ENCODE results near the gene VGLL3. TPM values are rescaled to one million over a fixed set of nuclear protein-coding genes. Genes with fewer than 3 reads are reported as not detected.

The VGLL3 gene
- total RNA-seq, 1 experiment from 2014 or later = 12.2 TPM

- Mint-ChIP-seq H3K4me3 (ENCODE audit: unreplicated experiment) (no peak overlapping the region), H3K27me3 (ENCODE audit: insufficient read depth, unreplicated experiment) (no peaks in the 10 kb centered on the region), H3K9me3 (ENCODE audit: unreplicated experiment) (no peaks in the 10 kb centered on the region), H3K4me1 (ENCODE audit: insufficient read depth, unreplicated experiment) (peaks cover 18% of the 10 kb centered on the region), H3K27ac (ENCODE audit: low read depth, unreplicated experiment) (peak overlapping the region; percentile 61), H3K36me3 (ENCODE audit: insufficient read depth, unreplicated experiment) (peaks cover 77% of the 10 kb centered on the region)
- intact Hi-C loops (cut with micrococcal nuclease) = no loop called here
- ChIA-PET CTCF (interaction anchor here (0.6 to 2.2 kb wide), 3 partner anchors 8 to 840 kb away, joined by 3 to 6 read pairs (median 5); no protein-coding TSS in a partner anchor), POLR2A (no interaction called here)
- no TSS peak for BruUV-seq (replicated peaks)
- no peak for TF ChIP-seq CTCF (IDR thresholded peaks at IDR 0.05; ENCODE audit: unreplicated experiment)
- no peak for DNase-seq (ENCODE audit: unreplicated experiment)
Observed at GRCh38 chr3:86965166-86965565, 25.8 kb downstream of the VGLL3 start.

DNA sequence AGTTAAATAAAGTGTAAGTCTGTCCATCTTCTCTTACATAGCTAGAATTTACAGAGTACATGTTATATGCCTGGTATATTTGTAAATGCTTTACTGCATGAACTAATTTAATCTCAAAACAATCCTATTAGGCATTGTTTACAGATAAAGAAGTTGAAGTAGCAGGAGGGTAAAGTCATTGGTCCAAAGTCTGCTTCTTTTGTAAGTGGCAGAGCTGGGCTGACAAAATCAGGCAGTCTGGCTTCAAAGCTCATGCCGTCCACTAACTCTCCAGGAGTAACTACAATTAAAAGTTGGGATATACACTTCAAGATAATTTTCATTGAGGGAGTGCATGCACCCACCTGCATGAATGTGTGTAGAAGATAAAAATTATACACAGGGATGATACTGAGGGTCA, 27.3 kb downstream of the VGLL3 start:
- Mint-ChIP-seq H3K9me3 (ENCODE audit: unreplicated experiment) (no peaks in the 10 kb centered on the region), H3K36me3 (ENCODE audit: insufficient read depth, unreplicated experiment) (peaks cover 66% of the 10 kb centered on the region), H3K4me1 (ENCODE audit: insufficient read depth, unreplicated experiment) (peaks cover 20% of the 10 kb centered on the region), H3K27ac (ENCODE audit: low read depth, unreplicated experiment) (no peak overlapping the region), H3K4me3 (ENCODE audit: unreplicated experiment) (no peak overlapping the region), H3K27me3 (ENCODE audit: insufficient read depth, unreplicated experiment) (no peaks in the 10 kb centered on the region)
- BruUV-seq (replicated peaks) = no TSS peak
- ChIA-PET POLR2A (no interaction called here), CTCF (interaction anchor here (0.7 kb wide), 1 partner anchor 1324 kb away, joined by 3 read pairs; no protein-coding TSS in a partner anchor)
- TF ChIP-seq CTCF (IDR thresholded peaks at IDR 0.05; ENCODE audit: unreplicated experiment) = no peak
- intact Hi-C loops (cut with micrococcal nuclease) = no loop called here
- DNase-seq (ENCODE audit: unreplicated experiment) = no peak

DNA sequence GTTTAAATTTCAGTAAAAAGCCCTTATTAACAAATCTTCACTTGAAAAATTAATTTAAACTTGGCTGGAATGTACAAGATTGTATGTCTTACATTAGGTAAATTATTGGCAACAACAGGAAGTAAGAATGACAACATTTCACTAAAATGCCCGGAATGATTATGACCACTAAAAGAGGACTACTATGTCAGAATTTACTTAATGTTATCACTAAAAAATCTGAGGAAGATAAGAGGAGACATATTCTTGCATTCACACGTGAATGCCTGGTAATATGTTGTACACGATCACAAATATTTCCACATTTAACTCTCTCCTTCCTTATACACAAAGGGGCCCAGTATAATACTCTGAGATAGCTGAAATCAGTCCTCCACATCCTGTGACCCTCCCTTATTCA, 29.7 kb downstream of the VGLL3 start:
- peak overlapping the region; percentile 94 for H3K27ac Mint-ChIP-seq (ENCODE audit: low read depth, unreplicated experiment)
- peaks cover 25% of the 10 kb centered on the region for H3K4me1 Mint-ChIP-seq (ENCODE audit: insufficient read depth, unreplicated experiment)
- DNase-seq (ENCODE audit: unreplicated experiment) = no peak
- no peak for TF ChIP-seq CTCF (IDR thresholded peaks at IDR 0.05; ENCODE audit: unreplicated experiment)
- no peak overlapping the region for H3K4me3 Mint-ChIP-seq (ENCODE audit: unreplicated experiment)
- no peaks in the 10 kb centered on the region for H3K9me3 Mint-ChIP-seq (ENCODE audit: unreplicated experiment)
- H3K36me3 Mint-ChIP-seq (ENCODE audit: insufficient read depth, unreplicated experiment) = peaks cover 58% of the 10 kb centered on the region
- intact Hi-C loops (cut with micrococcal nuclease) = no loop called here
- H3K27me3 Mint-ChIP-seq (ENCODE audit: insufficient read depth, unreplicated experiment) = no peaks in the 10 kb centered on the region
- BruUV-seq (replicated peaks) = no TSS peak
- ChIA-PET CTCF (interaction anchor here (0.6 kb wide), 1 partner anchor 132 kb away, joined by 3 read pairs; no protein-coding TSS in a partner anchor), POLR2A (interaction anchor here (0.7 to 1.6 kb wide), 3 partner anchors 19 to 34 kb away, joined by 3 to 4 read pairs (median 3); no protein-coding TSS in a partner anchor)

- peak overlapping the region; percentile 94 for H3K27ac Mint-ChIP-seq (ENCODE audit: low read depth, unreplicated experiment)
- no peak overlapping the region for H3K4me3 Mint-ChIP-seq (ENCODE audit: unreplicated experiment)
- peaks cover 58% of the 10 kb centered on the region for H3K36me3 Mint-ChIP-seq (ENCODE audit: insufficient read depth, unreplicated experiment)
- no peak for DNase-seq (ENCODE audit: unreplicated experiment)
- no peaks in the 10 kb centered on the region for H3K27me3 Mint-ChIP-seq (ENCODE audit: insufficient read depth, unreplicated experiment)
- ChIA-PET POLR2A (interaction anchor here (0.6 to 1.6 kb wide), 4 partner anchors 20 to 35 kb away, joined by 3 to 4 read pairs (median 3); no protein-coding TSS in a partner anchor), CTCF (interaction anchor here (0.5 to 1.4 kb wide), 5 partner anchors 8 to 125 kb away, joined by 3 to 4 read pairs (median 3); no protein-coding TSS in a partner anchor)
- intact Hi-C loops (cut with micrococcal nuclease) = no loop called here
- no TSS peak for BruUV-seq (replicated peaks)
- H3K4me1 Mint-ChIP-seq (ENCODE audit: insufficient read depth, unreplicated experiment) = peaks cover 25% of the 10 kb centered on the region
- no peak for TF ChIP-seq CTCF (IDR thresholded peaks at IDR 0.05; ENCODE audit: unreplicated experiment)
- no peaks in the 10 kb centered on the region for H3K9me3 Mint-ChIP-seq (ENCODE audit: unreplicated experiment)
Observed at GRCh38 chr3:86960550-86960949, 30.4 kb downstream of the VGLL3 start.
